K562 (cell line): ENCODE data around the gene BAIAP3. TPM values are rescaled to one million over a fixed set of nuclear protein-coding genes. Genes with fewer than 3 reads are reported as not detected.

Experiments
- KLF16 ChIP-seq: IDR thresholded peaks from 2 replicates; pipeline ENCODE4 v1.6.1; 2016; ENCODE audit warnings: antibody characterized with exemption
- NR2F6 ChIP-seq: fragments of 450-650 bp; formaldehyde crosslinking; IDR thresholded peaks from 2 replicates; pipeline ENCODE4 v1.4.0; 2020; ENCODE audit warnings: mild to moderate bottlenecking
- SMARCE1 ChIP-seq: fragments of 450-650 bp; IDR thresholded peaks from 2 replicates; pipeline ENCODE4 v1.7.1; 2016; ENCODE audit warnings: mild to moderate bottlenecking
- ZBTB7A ChIP-seq: IDR thresholded peaks from 2 replicates; pipeline ENCODE4 v1.6.1; 2011; ENCODE audit warnings: low read depth, mild to moderate bottlenecking, low read length, moderate library complexity, borderline replicate concordance; ENCODE audit not compliant: control insufficient read depth
- polyA plus RNA-seq, 8 experiments: library from polyadenylated mRNA; depleted of rRNA in 4 of 8; stranded (reverse) in 5 of 8; unstranded in 3 of 8; fragments of >200 nt; fragmentation: Nextera tagmentation in 2 of 8; fragmentation: Illumina TruSeq in 1 of 8; extraction: Ambion mirVana in 2 of 8; extraction: Trizol in 1 of 8; gene quantifications; 2 replicates each; pipeline versions ENCODE4 v1.2.1 to v1.2.3, GENCODE V29; 2011 to 2014; ENCODE audit warnings: inconsistent platforms in 1 of 8, missing spikeins in 1 of 8
- total RNA-seq, 7 experiments: library from RNA; depleted of rRNA in 6 of 7; stranded (reverse); fragments of >200 nt in 6 of 7; fragmentation: Illumina TruSeq in 2 of 7; extraction: Trizol in 2 of 7; gene quantifications; 2 replicates each; pipeline versions ENCODE4 v1.2.1 to v1.2.3, GENCODE V29; 2011 to 2021; ENCODE audit warnings: low replicate concordance in 1 of 7
- TF ChIP-seq, protein P1 (sequence below): fragments of 200-800 bp; sonication (Bioruptor generic); IDR thresholded peaks from 2 replicates; pipeline ENCODE4 v1.6.1; 2016; ENCODE audit warnings: missing genetic modification characterization, missing compliant biosample characterization
- TF ChIP-seq, protein P2 (sequence below): fragments of 450-650 bp; formaldehyde crosslinking; IDR thresholded peaks from 2 replicates; pipeline ENCODE4 v1.4.0; 2022; ENCODE audit warnings: missing genetic modification characterization

The BAIAP3 gene
- total and polyA plus RNA-seq, 9 of the 15 experiments (the other 6 are each of a cell fraction or from before 2014, with no cell fraction given), result 0.03 to 4.5 (median 0.57) TPM; not detected in 1

DNA sequence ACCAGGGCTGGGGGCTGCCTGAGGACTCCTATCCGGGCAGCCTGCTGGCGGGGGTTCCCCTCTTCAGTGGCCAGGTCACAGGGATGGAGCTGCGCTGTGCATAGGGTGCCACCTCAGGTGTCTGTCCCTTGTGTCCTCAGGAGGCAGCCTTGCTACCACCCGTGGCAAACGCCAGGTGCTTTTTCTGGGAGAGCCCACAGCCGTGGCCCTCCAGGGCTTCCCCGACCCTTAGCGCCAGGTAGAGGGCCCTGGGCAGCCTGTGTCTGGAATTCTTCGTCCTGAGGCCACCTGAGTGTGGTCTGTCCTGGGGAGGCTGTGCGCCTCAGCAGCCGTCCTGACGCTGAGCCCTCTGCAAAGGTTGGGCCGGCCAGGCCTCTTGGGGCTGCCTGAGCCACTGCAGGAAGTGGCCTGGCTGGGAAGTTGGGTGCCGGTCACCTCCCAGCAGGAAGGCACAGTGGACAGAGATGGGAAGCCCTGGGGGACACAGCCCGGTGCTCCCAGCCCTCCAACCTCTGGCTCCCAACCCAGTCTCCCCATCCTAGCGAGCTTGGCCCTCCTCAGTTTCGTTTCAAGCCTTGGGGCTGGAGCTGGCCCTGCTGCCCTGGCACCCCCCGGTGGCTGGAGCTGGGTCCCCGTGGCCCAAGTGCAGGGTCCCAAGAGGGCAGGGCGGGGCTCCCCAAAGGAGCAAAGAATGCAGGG lies 7.6 kb upstream of the BAIAP3 start (continued):
- TF ChIP-seq, protein P1, sequence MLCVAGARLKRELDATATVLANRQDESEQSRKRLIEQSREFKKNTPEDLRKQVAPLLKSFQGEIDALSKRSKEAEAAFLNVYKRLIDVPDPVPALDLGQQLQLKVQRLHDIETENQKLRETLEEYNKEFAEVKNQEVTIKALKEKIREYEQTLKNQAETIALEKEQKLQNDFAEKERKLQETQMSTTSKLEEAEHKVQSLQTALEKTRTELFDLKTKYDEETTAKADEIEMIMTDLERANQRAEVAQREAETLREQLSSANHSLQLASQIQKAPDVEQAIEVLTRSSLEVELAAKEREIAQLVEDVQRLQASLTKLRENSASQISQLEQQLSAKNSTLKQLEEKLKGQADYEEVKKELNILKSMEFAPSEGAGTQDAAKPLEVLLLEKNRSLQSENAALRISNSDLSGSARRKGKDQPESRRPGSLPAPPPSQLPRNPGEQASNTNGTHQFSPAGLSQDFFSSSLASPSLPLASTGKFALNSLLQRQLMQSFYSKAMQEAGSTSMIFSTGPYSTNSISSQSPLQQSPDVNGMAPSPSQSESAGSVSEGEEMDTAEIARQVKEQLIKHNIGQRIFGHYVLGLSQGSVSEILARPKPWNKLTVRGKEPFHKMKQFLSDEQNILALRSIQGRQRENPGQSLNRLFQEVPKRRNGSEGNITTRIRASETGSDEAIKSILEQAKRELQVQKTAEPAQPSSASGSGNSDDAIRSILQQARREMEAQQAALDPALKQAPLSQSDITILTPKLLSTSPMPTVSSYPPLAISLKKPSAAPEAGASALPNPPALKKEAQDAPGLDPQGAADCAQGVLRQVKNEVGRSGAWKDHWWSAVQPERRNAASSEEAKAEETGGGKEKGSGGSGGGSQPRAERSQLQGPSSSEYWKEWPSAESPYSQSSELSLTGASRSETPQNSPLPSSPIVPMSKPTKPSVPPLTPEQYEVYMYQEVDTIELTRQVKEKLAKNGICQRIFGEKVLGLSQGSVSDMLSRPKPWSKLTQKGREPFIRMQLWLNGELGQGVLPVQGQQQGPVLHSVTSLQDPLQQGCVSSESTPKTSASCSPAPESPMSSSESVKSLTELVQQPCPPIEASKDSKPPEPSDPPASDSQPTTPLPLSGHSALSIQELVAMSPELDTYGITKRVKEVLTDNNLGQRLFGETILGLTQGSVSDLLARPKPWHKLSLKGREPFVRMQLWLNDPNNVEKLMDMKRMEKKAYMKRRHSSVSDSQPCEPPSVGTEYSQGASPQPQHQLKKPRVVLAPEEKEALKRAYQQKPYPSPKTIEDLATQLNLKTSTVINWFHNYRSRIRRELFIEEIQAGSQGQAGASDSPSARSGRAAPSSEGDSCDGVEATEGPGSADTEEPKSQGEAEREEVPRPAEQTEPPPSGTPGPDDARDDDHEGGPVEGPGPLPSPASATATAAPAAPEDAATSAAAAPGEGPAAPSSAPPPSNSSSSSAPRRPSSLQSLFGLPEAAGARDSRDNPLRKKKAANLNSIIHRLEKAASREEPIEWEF (CRISPR knock-in tag), result no peak
- no peak for TF ChIP-seq KLF16
- no peak for TF ChIP-seq SMARCE1
- TF ChIP-seq, protein P2, sequence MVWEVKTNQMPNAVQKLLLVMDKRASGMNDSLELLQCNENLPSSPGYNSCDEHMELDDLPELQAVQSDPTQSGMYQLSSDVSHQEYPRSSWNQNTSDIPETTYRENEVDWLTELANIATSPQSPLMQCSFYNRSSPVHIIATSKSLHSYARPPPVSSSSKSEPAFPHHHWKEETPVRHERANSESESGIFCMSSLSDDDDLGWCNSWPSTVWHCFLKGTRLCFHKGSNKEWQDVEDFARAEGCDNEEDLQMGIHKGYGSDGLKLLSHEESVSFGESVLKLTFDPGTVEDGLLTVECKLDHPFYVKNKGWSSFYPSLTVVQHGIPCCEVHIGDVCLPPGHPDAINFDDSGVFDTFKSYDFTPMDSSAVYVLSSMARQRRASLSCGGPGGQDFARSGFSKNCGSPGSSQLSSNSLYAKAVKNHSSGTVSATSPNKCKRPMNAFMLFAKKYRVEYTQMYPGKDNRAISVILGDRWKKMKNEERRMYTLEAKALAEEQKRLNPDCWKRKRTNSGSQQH, result no peak
- TF ChIP-seq ZBTB7A, result no peak
- TF ChIP-seq NR2F6 (CRISPR knock-in tag), result no peak
- TF ChIP-seq, all 486 proteins: peak for 11
